SK-N-MC (cell line): ENCODE measurements around the gene PLOD2.

Experiments
- DNase-seq: peaks from one replicate; pipeline ENCODE4 v3.0.0-alpha.2; 2011; ENCODE audit warnings: low read depth, low spot score
- H3K27ac ChIP-seq: fragments of 200-600 bp; sonication (generic); 2 replicates; pipeline ENCODE4 v1.5.1; 2016; ENCODE audit warnings: mixed run types
- H3K36me3 ChIP-seq: fragments of 200-600 bp; sonication (generic); 2 replicates; pipeline ENCODE4 v1.6.1; 2017; ENCODE audit warnings: antibody characterized with exemption, low read length, mixed read lengths; ENCODE audit not compliant: insufficient read depth
- H3K4me3 ChIP-seq: fragments of 200-600 bp; sonication (generic); 2 replicates; pipeline ENCODE4 v1.5.1; 2016
- H3K9ac ChIP-seq: fragments of 200-600 bp; sonication (generic); 2 replicates; pipeline ENCODE4 v1.8.0; 2017; ENCODE audit warnings: mixed run types, mixed read lengths; ENCODE audit not compliant: insufficient read length
- H3K9me3 ChIP-seq: fragments of 200-600 bp; sonication (generic); 2 replicates; pipeline ENCODE4 v1.6.1; 2017; ENCODE audit warnings: low read depth, mild to moderate bottlenecking, antibody characterized with exemption, low read length, moderate library complexity, mixed read lengths
- EZH2 ChIP-seq: fragments of 200-600 bp; sonication (generic); IDR thresholded peaks from one replicate; pipeline ENCODE4 v1.6.1; 2017; ENCODE audit warnings: antibody characterized with exemption
- FOXP2 ChIP-seq: optimal IDR thresholded peaks from 2 replicates; pipeline ENCODE3; 2011; ENCODE audit warnings: mild to moderate bottlenecking, moderate library complexity; ENCODE audit not compliant: insufficient read depth; ENCODE audit errors: extremely low read length, control extremely low read depth
- POLR2AphosphoS5 ChIP-seq: IDR thresholded peaks from 2 replicates; pipeline ENCODE4 v1.6.1; 2012; ENCODE audit warnings: mild to moderate bottlenecking, low read depth, low read length, borderline replicate concordance

The PLOD2 gene

GRCh38 chr3:146156666-146157314, 4.2 kb downstream of the PLOD2 start:
- no peak for TF ChIP-seq FOXP2
- no peak for TF ChIP-seq POLR2AphosphoS5
- TF ChIP-seq EZH2 = no peak
- Histone ChIP-seq H3K27ac (peak overlapping the region; percentile 66), H3K9me3 (no peaks in the 10 kb centered on the region), H3K4me3 (peak overlapping the region; percentile 92), H3K36me3 (no peaks in the 10 kb centered on the region), H3K9ac (peak overlapping the region; percentile 88)
- DNase-seq = no peak

GRCh38 chr3:146156095-146156494, 4.9 kb downstream of the PLOD2 start:
- H3K4me3 ChIP-seq = peak overlapping the region; percentile 92
- 0 out of 2 replicates have a peak, but pooled peaks cover 3% of the 10 kb centered on the region for H3K36me3 ChIP-seq
- H3K9me3 ChIP-seq = no peaks in the 10 kb centered on the region
- DNase-seq = no peak
- no peak for TF ChIP-seq FOXP2
- TF ChIP-seq POLR2AphosphoS5 = no peak
- no peak for TF ChIP-seq EZH2
- H3K9ac ChIP-seq = peak overlapping the region; percentile 88
- H3K27ac ChIP-seq = peak overlapping the region; percentile 66

GRCh38 chr3:146154995-146155394, 6.0 kb downstream of the PLOD2 start:
- no peak overlapping the region for H3K27ac ChIP-seq
- no peak for DNase-seq

GRCh38 chr3:146154316-146154715, 6.7 kb downstream of the PLOD2 start:
- Histone ChIP-seq H3K27ac (no peak overlapping the region), H3K36me3 (0 out of 2 replicates have a peak, but pooled peaks cover 3% of the 10 kb centered on the region), H3K4me3 (no peak overlapping the region), H3K9me3 (no peaks in the 10 kb centered on the region), H3K9ac (peak overlapping the region; percentile 2)
- TF ChIP-seq POLR2AphosphoS5 (no peak), FOXP2 (no peak), EZH2 (no peak)
- DNase-seq = no peak

More at GRCh38 chr3:146154995-146155394, 6.0 kb downstream of the PLOD2 start:
- H3K36me3 ChIP-seq = 0 out of 2 replicates have a peak, but pooled peaks cover 3% of the 10 kb centered on the region
- H3K4me3 ChIP-seq = no peak overlapping the region
- H3K9ac ChIP-seq = no peak overlapping the region
- no peak for TF ChIP-seq FOXP2
- no peaks in the 10 kb centered on the region for H3K9me3 ChIP-seq

- no peak for DNase-seq
- H3K9me3 ChIP-seq = no peaks in the 10 kb centered on the region
- no peak for TF ChIP-seq POLR2AphosphoS5
- TF ChIP-seq FOXP2 = no peak
- TF ChIP-seq EZH2 = no peak
- no peak overlapping the region for H3K4me3 ChIP-seq
- H3K9ac ChIP-seq = no peak overlapping the region
- H3K27ac ChIP-seq = no peak overlapping the region
- H3K36me3 ChIP-seq = 0 out of 2 replicates have a peak, but pooled peaks cover 3% of the 10 kb centered on the region
Observed at GRCh38 chr3:146153429-146153828, 7.6 kb downstream of the PLOD2 start.

- Histone ChIP-seq H3K27ac (peak overlapping the region; percentile 16; the same call in 1 of the 2 replicates), H3K9ac (no peak overlapping the region), H3K4me3 (no peak overlapping the region), H3K9me3 (no peaks in the 10 kb centered on the region), H3K36me3 (0 out of 2 replicates have a peak, but pooled peaks cover 3% of the 10 kb centered on the region)
- no peak for TF ChIP-seq EZH2
- no peak for TF ChIP-seq POLR2AphosphoS5
- TF ChIP-seq FOXP2 = no peak
- DNase-seq = no peak
Observed at GRCh38 chr3:146152834-146153233, 8.2 kb downstream of the PLOD2 start.

GRCh38 chr3:146148468-146148931, 12.5 kb downstream of the PLOD2 start:
- H3K9me3 ChIP-seq = no peaks in the 10 kb centered on the region
- 0 out of 2 replicates have a peak, but pooled peaks cover 3% of the 10 kb centered on the region for H3K36me3 ChIP-seq
- H3K4me3 ChIP-seq = peak overlapping the region; percentile 54
- peak overlapping the region; percentile 6 for H3K9ac ChIP-seq
- peak; percentile 70 for DNase-seq
- peak overlapping the region; percentile 70 for H3K27ac ChIP-seq
- no peak for TF ChIP-seq FOXP2
- no peak for TF ChIP-seq POLR2AphosphoS5
- no peak for TF ChIP-seq EZH2

GRCh38 chr3:146145642-146146041, 15.3 kb downstream of the PLOD2 start:
- Histone ChIP-seq H3K9me3 (no peaks in the 10 kb centered on the region), H3K4me3 (0 out of 2 replicates have a peak overlapping the region, but pooled peaks have one; percentile 0), H3K36me3 (no peaks in the 10 kb centered on the region), H3K27ac (peak overlapping the region; percentile 25; the same call in 1 of the 2 replicates), H3K9ac (peak overlapping the region; percentile 35)
- TF ChIP-seq POLR2AphosphoS5 (no peak), FOXP2 (no peak)
- no peak for DNase-seq

- Histone ChIP-seq H3K9me3 (no peaks in the 10 kb centered on the region), H3K36me3 (no peaks in the 10 kb centered on the region), H3K27ac (peak overlapping the region; percentile 93), H3K9ac (peak overlapping the region; percentile 43), H3K4me3 (peak overlapping the region; percentile 73)
- TF ChIP-seq EZH2 = no peak
- peak; percentile 63; the same call in 1 of the 2 replicates for TF ChIP-seq POLR2AphosphoS5
- TF ChIP-seq FOXP2 = no peak
- peak; percentile 92 for DNase-seq
Observed at GRCh38 chr3:146142757-146143156, 18.2 kb downstream of the PLOD2 start.

- TF ChIP-seq EZH2 (no peak), FOXP2 (no peak), POLR2AphosphoS5 (no peak)
- H3K9ac ChIP-seq = no peak overlapping the region
- peak overlapping the region; percentile 62 for H3K27ac ChIP-seq
- peaks cover 4% of the 10 kb centered on the region for H3K36me3 ChIP-seq
- no peaks in the 10 kb centered on the region; the same call in 1 of the 2 replicates for H3K9me3 ChIP-seq
- no peak for DNase-seq
- H3K4me3 ChIP-seq = peak overlapping the region; percentile 14; the same call in 1 of the 2 replicates
Observed at GRCh38 chr3:146139586-146140110, 21.3 kb downstream of the PLOD2 start.
